GM12878 (cell line): Measurements from ENCODE around the gene RUNDC3A. TPM values are rescaled to one million over a fixed set of nuclear protein-coding genes. Genes with fewer than 3 reads are reported as not detected.

Source experiments
- ATAC-seq: fragments of 200-7000 bp; cut with Tn5 transposase; 3 replicates; pipeline ENCODE4 v1.9.1; 2020; ENCODE audit warnings: mild to moderate bottlenecking, moderate library complexity
- Bru-seq: library from RNA; stranded (reverse); fragments of 400-500 nt; gene quantifications from one replicate; lab custom pipeline; 2021; lab: Mats Ljungman, UMichigan
- BruChase-seq, 2 experiments: library from RNA; stranded (reverse); fragments of 400-500 nt; gene quantifications; one replicate each; lab custom pipeline; 2021; lab: Mats Ljungman, UMichigan
- BruUV-seq: library from RNA; stranded (reverse); fragments of 400-500 nt; replicated peaks from 2 replicates; lab custom pipeline; 2021; lab: Mats Ljungman, UMichigan
- CTCF ChIA-PET: fragments of 300-600 bp; sonication (Branson Sonifier 250); formaldehyde crosslinking; extraction: SDS; loops from one replicate; lab custom pipeline; 2021; ENCODE audit warnings: inconsistent platforms; lab: Yijun Ruan, JAX
- POLR2A ChIA-PET: fragments of 350-600 bp; formaldehyde crosslinking; extraction: SDS; loops from one replicate; lab custom pipeline; 2021; ENCODE audit warnings: inconsistent platforms; lab: Charles Lee
- RAD21 ChIA-PET: fragments of 300-600 bp; sonication (Branson Sonifier 250); formaldehyde crosslinking; loops from one replicate; lab custom pipeline; 2023; ENCODE audit warnings: antibody characterized with exemption; ENCODE audit not compliant: unreplicated experiment; lab: Charles Lee
- SMC1A ChIA-PET: fragments of 300-600 bp; sonication (Branson Sonifier 250); formaldehyde crosslinking; loops from one replicate; lab custom pipeline; 2023; ENCODE audit not compliant: unreplicated experiment, uncharacterized antibody; lab: Charles Lee
- DNase-seq: peaks from one replicate; pipeline ENCODE4 v3.0.0-alpha.2; 2011; ENCODE audit warnings: low read depth, low spot score
- FAIRE-seq: peaks from 3 replicates; lab custom pipeline; 2011; peaks lifted over from hg19 to GRCh38; lab: Jason Lieb, UNC
- H2AFZ ChIP-seq: 2 replicates; pipeline ENCODE4 v1.6.0; 2011; ENCODE audit warnings: low read depth, low read length, control low read depth; ENCODE audit not compliant: control insufficient read depth
- H3K27ac ChIP-seq: 2 replicates; pipeline ENCODE4 v1.5.1; 2011; ENCODE audit warnings: control low read depth; ENCODE audit not compliant: control insufficient read depth, insufficient read depth
- H3K27me3 ChIP-seq, 2 experiments: replicated peaks in 1 of 2; 2 replicates each; pipeline versions ENCODE4 v1.6.0 to v1.6.1; 2011; ENCODE audit warnings: low read length in 1 of 2; ENCODE audit not compliant: control insufficient read depth in 2 of 2, insufficient read depth in 2 of 2
- H3K36me3 ChIP-seq, 2 experiments: 2 replicates each; pipeline ENCODE4 v1.5.1; 2011; ENCODE audit warnings: low read length in 1 of 2; ENCODE audit not compliant: control insufficient read depth in 2 of 2, insufficient read depth in 2 of 2
- H3K4me1 ChIP-seq: 2 replicates; pipeline ENCODE4 v1.6.1; 2011; ENCODE audit warnings: mild to moderate bottlenecking, low read length, moderate library complexity, mixed read lengths; ENCODE audit not compliant: control insufficient read depth, insufficient read depth
- H3K4me2 ChIP-seq: 2 replicates; pipeline ENCODE4 v1.6.0; 2011; ENCODE audit warnings: control low read depth; ENCODE audit not compliant: control insufficient read depth, insufficient read depth
- H3K4me3 ChIP-seq: fragments of 200-600 bp; sonication (generic); 2 replicates; pipeline ENCODE4 v1.5.1; 2016
- H3K79me2 ChIP-seq: 2 replicates; pipeline ENCODE4 v1.6.0; 2011; ENCODE audit warnings: low read length; ENCODE audit not compliant: control insufficient read depth, insufficient read depth
- H3K9ac ChIP-seq: 2 replicates; pipeline ENCODE4 v1.8.0; 2011; ENCODE audit warnings: low read length, control low read depth, mixed read lengths; ENCODE audit not compliant: control insufficient read depth, insufficient read depth
- H3K9me3 ChIP-seq: replicated peaks from 3 replicates; pipeline ENCODE4 v1.5.1; 2011; ENCODE audit warnings: mild to moderate bottlenecking, low read length; ENCODE audit not compliant: control insufficient read depth, insufficient read depth
- H4K20me1 ChIP-seq: 2 replicates; pipeline ENCODE4 v1.6.0; 2011; ENCODE audit not compliant: control insufficient read depth, insufficient read depth
- ATF7 ChIP-seq: fragments of 450-650 bp; IDR thresholded peaks from 2 replicates; pipeline ENCODE4 v1.6.1; 2016; ENCODE audit warnings: low read depth, mild to moderate bottlenecking
- CEBPZ ChIP-seq: fragments of 150-350 bp; IDR thresholded peaks from 2 replicates; pipeline ENCODE4 v1.6.1; 2016; ENCODE audit warnings: low read depth, low read length
- CREB1 ChIP-seq: IDR thresholded peaks from 2 replicates; pipeline ENCODE4 v1.6.1; 2012; ENCODE audit warnings: low read depth, mild to moderate bottlenecking, inconsistent platforms
- CREM ChIP-seq: IDR thresholded peaks from 2 replicates; pipeline ENCODE4 v1.6.1; 2014; ENCODE audit warnings: antibody characterized with exemption, low read depth
- EGR1 ChIP-seq, 2 experiments: IDR thresholded peaks; 1 replicate in 1 of 2; 2 replicates in 1 of 2; pipeline ENCODE4 v1.6.1; 2011 to 2012; ENCODE audit warnings: low read depth in 2 of 2, low read length in 2 of 2, borderline replicate concordance in 1 of 2, mild to moderate bottlenecking in 1 of 2, moderate library complexity in 1 of 2
- FOXK2 ChIP-seq: fragments of 450-650 bp; IDR thresholded peaks from 2 replicates; pipeline ENCODE4 v1.6.1; 2017; ENCODE audit warnings: mild to moderate bottlenecking, moderate library complexity
- RCOR1 ChIP-seq: conservative IDR thresholded peaks from 2 replicates; pipeline ENCODE4 v1.6.1; 2012; ENCODE audit warnings: low read depth, low read length, improper control_type of control experiment
- RELA ChIP-seq: fragments of 450-650 bp; IDR thresholded peaks from 2 replicates; pipeline ENCODE4 v1.8.0; 2014; ENCODE audit warnings: borderline replicate concordance; ENCODE audit not compliant: partially characterized antibody
- REST ChIP-seq: IDR thresholded peaks from 2 replicates; pipeline ENCODE4 v1.6.1; 2012; ENCODE audit warnings: mild to moderate bottlenecking, low read depth, low read length
- SIN3A ChIP-seq: IDR thresholded peaks from 2 replicates; pipeline ENCODE4 v1.6.1; 2012; ENCODE audit warnings: low read depth, low read length, improper control_type of control experiment
- SIX5 ChIP-seq: IDR thresholded peaks from 2 replicates; pipeline ENCODE4 v1.6.1; 2011; ENCODE audit warnings: mild to moderate bottlenecking, low read depth, low read length, moderate library complexity; ENCODE audit not compliant: severe bottlenecking
- SRF ChIP-seq, 2 experiments: IDR thresholded peaks; 2 replicates each; pipeline ENCODE4 v1.6.1; 2011; ENCODE audit warnings: low read depth in 2 of 2, low read length in 2 of 2, mild to moderate bottlenecking in 1 of 2, moderate library complexity in 1 of 2
- TAF1 ChIP-seq: IDR thresholded peaks from 2 replicates; pipeline ENCODE4 v1.6.1; 2011; ENCODE audit warnings: mild to moderate bottlenecking, low read depth, low read length, borderline replicate concordance
- ZNF622 ChIP-seq: fragments of 450-650 bp; IDR thresholded peaks from 2 replicates; pipeline ENCODE4 v1.6.1; 2017; ENCODE audit warnings: mild to moderate bottlenecking, inconsistent platforms
- WGBS: methylation state at CpG from one replicate; pipeline ENCODE4 v1.1.6; 2016; ENCODE audit warnings: low lambda C conversion rate; ENCODE audit not compliant: insufficient replicate concordance, insufficient coverage; ENCODE audit errors: missing lambda C conversion rate; 5-methylcytosine and 5-hydroxymethylcytosine counted together
- in situ Hi-C: fragments of 300-500 bp; cut with MboI; formaldehyde crosslinking; loops from 9 replicates; pipeline ENCODE4 v1.14.3; 2018; ENCODE audit warnings: mixed read lengths
- intact Hi-C: fragments of 100-400 bp; cut with micrococcal nuclease; formaldehyde crosslinking; loops from one replicate; pipeline ENCODE4 v1.14.2; 2022; ENCODE audit not compliant: unreplicated experiment
- long read RNA-seq, 2 experiments: library from polyadenylated mRNA; unstranded; transcript quantifications; one replicate each; pipeline ENCODE4 v2.0.0, GENCODE V29; 2019 to 2020
- polyA minus RNA-seq, 3 experiments: library from RNA; depleted of rRNA, polyadenylated mRNA; stranded (reverse); fragments of >200 nt; gene quantifications; 2 replicates each; pipeline ENCODE4 v1.2.3, GENCODE V29; 2011
- polyA plus RNA-seq, 11 experiments: library from polyadenylated mRNA; depleted of rRNA in 4 of 11; unstranded in 6 of 11; stranded (reverse) in 5 of 11; fragments of >200 nt; fragmentation: Nextera tagmentation in 4 of 11; fragmentation: Illumina TruSeq in 1 of 11; extraction: Ambion mirVana in 4 of 11; extraction: Trizol in 1 of 11; gene quantifications; 1 replicate in 1 of 11; 2 replicates in 10 of 11; pipeline versions ENCODE4 v1.2.1 to v1.2.3, GENCODE V29; 2011 to 2016; ENCODE audit warnings: inconsistent platforms in 2 of 11, missing spikeins in 2 of 11, low read depth in 1 of 11
- total RNA-seq, 4 experiments: library from RNA; depleted of rRNA in 3 of 4; stranded (reverse); fragments of >200 nt in 3 of 4; fragmentation: Illumina TruSeq in 1 of 4; extraction: Trizol in 1 of 4; gene quantifications; 2 replicates each; pipeline versions ENCODE4 v1.2.1 to v1.2.3, GENCODE V29; 2013 to 2021

The RUNDC3A gene
- not detected in 2 replicates for total RNA-seq (2013; cell fraction: nucleolus; rRNA removed)
- total RNA-seq (2014; rRNA removed): not detected in 2 replicates
- total RNA-seq (2014; rRNA removed; fragmentation: Illumina TruSeq; extraction: Trizol): not detected in 2 replicates
- total RNA-seq (2021): not detected in 2 replicates
- not detected for polyA plus RNA-seq (2011; ENCODE audit: low read depth)
- polyA plus RNA-seq (2011; rRNA removed): 0.07 TPM in 1 of 2 replicates, not detected in the other
- polyA plus RNA-seq (2011; cell fraction: cytosol; rRNA removed): not detected in 2 replicates
- polyA plus RNA-seq (2011; cell fraction: nucleus; rRNA removed): not detected in 2 replicates
- polyA plus RNA-seq (2012): 0.08 and 0.39 TPM in 2 replicates
- not detected in 2 replicates for polyA plus RNA-seq (2014; fragmentation: Illumina TruSeq; extraction: Trizol)
- polyA plus RNA-seq (2014; fragmentation: Nextera tagmentation; extraction: Ambion mirVana): not detected
- polyA plus RNA-seq (2014; rRNA removed): 0.36 TPM in 1 of 2 replicates, not detected in the other
- under 1 TPM in 1 of 2 experiments, not detected in 1; 0.17 TPM for polyA plus RNA-seq (2016; fragmentation: Nextera tagmentation; extraction: Ambion mirVana)
- not detected in 2 replicates for polyA minus RNA-seq (2011; rRNA and poly(A)+ RNA removed)
- polyA minus RNA-seq (2011; cell fraction: cytosol; rRNA and poly(A)+ RNA removed): not detected in 2 replicates
- polyA minus RNA-seq (2011; cell fraction: nucleus; rRNA and poly(A)+ RNA removed): not detected in 2 replicates
- Bru-seq, nascent RNA: percentile 7 among the genes with signal in this experiment
- BruChase-seq, experiment 1, labeled RNA remaining after a 6-hour chase: not detected
- BruChase-seq, experiment 2, labeled RNA remaining after a 2-hour chase: not detected
- long read RNA-seq, experiment 1: 0 reads
- long read RNA-seq, experiment 2: 0 reads

GRCh38 chr17:44308320-44308818 lies at the start of gene RUNDC3A:
TSS of gene RUNDC3A (plus strand) at chr17:44308601. CDS start at chr17:44308833, 232 bp downstream.
- no TSS peak for BruUV-seq
- FAIRE-seq (no peak), ATAC-seq (peak; percentile 92), DNase-seq (no peak)
- 8% methylated on average over 21 of the region's 39 CpGs for WGBS
- Histone ChIP-seq H3K4me3 (peak within 1 kb of the TSS; percentile 50; the same call in 1 of the 2 replicates), H2AFZ (no peak within 1 kb of the TSS), H3K9me3 (no peaks in the 10 kb centered on the region), H3K36me3 (no peaks in the 10 kb centered on the region), H3K9ac (no peak within 1 kb of the TSS), H3K4me1 (no peaks in the 10 kb centered on the region; the same call in 1 of the 2 replicates), H3K27ac (no peak within 1 kb of the TSS), H3K4me2 (peak within 1 kb of the TSS; percentile 54; the same call in 1 of the 2 replicates), H3K79me2 (no peaks in the 10 kb centered on the region), H3K27me3 (peaks cover 6 to 10% of the 10 kb centered on the region in 2 experiments), H4K20me1 (no peaks in the 10 kb centered on the region)
- ChIA-PET POLR2A (interaction anchor here (0.6 kb wide), 1 partner anchor 182 kb away, joined by 3 read pairs; no protein-coding TSS in a partner anchor), SMC1A (no interaction called here), RAD21 (interaction anchor here (1.0 kb wide), 1 partner anchor 8 kb away, joined by 3 read pairs; no protein-coding TSS in a partner anchor), CTCF (interaction anchor here (1.0 kb wide), 1 partner anchor 105 kb away, joined by 3 read pairs; no protein-coding TSS in a partner anchor)
- intact Hi-C loops: no loop called here
- in situ Hi-C loops: no loop called here
- TF ChIP-seq CEBPZ (no peak), RELA (no peak), TAF1 (no peak), CREM (peak; percentile 81), CREB1 (peak; percentile 89), ATF7 (0 out of 2 replicates have a peak, but pooled peaks have one; percentile 29), ZNF622 (no peak), SIX5 (no peak), EGR1 (IDR thresholded peaks at IDR 0.05; ENCODE audit: borderline replicate concordance in 1 of 2, low read depth in 2 of 2, low read length in 2 of 2) (peak in 1 of 2 experiments; percentile 50; a peak in 1 of 3 replicates), REST (peak; percentile 96), SRF (IDR thresholded peaks at IDR 0.05; ENCODE audit: low read depth in 2 of 2, low read length in 2 of 2) (0 out of 4 replicates have a peak, but pooled peaks of 1 of the 2 experiments have one; percentile 22), RCOR1 (0 out of 2 replicates have a peak, but pooled peaks have one; percentile 48), FOXK2 (no peak), SIN3A (0 out of 2 replicates have a peak, but pooled peaks have one; percentile 45)
